NCI-H1105 (cell line): ENCODE results near the gene LMNTD2.

ENCODE experiments used
- DNase-seq: peaks from one replicate; lab custom pipeline; 2025; lab: John Stamatoyannopoulos, UW

Gene LMNTD2

GRCh38 chr11:560305-561147 lies at the start of gene LMNTD2, which contains the start of gene RASSF7:
Gene LMNTD2 (minus strand): TSS chr11:560738. CDS start chr11:560716, 22 bp downstream.
Gene RASSF7 (plus strand): TSS chr11:560970. CDS start chr11:561769, 799 bp downstream.
- peak; percentile 93 for DNase-seq

DNA sequence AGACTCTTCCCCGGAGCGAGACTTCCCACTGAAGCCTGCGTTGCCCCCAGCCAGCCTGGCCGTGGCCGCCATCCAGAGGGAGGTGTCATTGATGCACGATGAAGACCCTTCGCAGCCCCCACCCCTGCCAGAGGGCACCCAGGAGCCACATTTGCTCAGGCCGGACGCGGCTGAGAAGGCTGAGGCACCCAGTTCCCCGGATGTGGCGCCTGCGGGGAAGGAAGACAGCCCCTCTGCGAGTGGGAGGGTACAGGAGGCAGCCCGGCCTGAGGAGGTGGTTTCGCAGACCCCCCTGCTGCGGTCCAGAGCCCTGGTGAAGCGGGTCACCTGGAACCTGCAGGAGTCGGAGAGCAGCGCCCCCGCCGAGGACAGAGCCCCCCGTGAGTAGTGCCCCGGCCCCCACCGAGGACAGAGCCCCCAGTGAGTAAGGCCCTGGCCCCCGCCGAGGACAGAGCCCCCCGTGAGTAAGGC lies 48.8 kb upstream of the LMNTD2 start:
- DNase-seq: no peak

DNA sequence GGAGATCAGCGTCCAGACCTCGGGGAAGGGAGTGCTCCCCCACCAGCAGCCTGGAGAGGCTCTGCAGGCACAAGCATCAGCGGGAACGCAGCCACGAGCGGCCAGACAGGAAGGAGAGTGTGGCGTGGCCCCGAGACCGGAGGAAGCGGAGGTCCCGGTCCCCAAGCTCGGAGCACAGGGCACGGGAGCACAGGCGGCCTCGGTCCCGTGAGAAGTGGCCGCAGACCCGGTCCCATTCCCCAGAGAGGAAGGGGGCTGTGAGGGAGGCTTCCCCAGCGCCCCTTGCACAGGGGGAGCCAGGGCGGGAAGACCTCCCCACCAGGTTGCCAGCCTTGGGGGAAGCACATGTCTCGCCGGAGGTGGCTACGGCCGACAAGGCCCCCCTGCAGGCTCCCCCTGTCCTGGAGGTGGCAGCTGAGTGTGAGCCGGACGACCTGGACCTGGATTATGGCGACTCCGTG lies 48.3 kb upstream of the LMNTD2 start:
- DNase-seq: no peak

GRCh38 chr11:607971-608659 lies 47.6 kb upstream of the LMNTD2 start:
- DNase-seq: no peak

- no peak for DNase-seq
Measured at GRCh38 chr11:607020-607780, 46.7 kb upstream of the LMNTD2 start.

DNA sequence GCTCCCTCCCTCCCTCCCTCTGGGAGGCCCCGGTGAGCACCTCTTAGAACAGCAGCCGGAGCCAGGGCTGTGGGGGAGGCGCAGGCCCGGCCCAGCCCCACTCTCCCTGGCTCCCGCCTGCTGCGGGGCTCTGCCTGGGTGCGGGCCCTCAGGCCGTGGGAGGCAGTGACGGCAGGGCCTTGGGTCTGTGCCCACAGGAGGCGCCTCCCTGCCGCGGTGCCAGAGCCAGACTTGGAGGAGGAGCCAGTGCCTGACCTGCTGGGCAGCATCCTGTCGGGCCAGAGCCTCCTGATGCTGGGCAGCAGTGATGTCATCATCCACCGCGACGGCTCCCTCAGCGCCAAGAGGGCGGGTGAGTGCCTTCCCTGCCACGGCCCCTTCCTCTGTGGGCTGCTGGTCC lies 45.7 kb upstream of the LMNTD2 start:
- no peak for DNase-seq

- no peak for DNase-seq
Measured at GRCh38 chr11:605286-606129, 45.0 kb upstream of the LMNTD2 start.

DNA sequence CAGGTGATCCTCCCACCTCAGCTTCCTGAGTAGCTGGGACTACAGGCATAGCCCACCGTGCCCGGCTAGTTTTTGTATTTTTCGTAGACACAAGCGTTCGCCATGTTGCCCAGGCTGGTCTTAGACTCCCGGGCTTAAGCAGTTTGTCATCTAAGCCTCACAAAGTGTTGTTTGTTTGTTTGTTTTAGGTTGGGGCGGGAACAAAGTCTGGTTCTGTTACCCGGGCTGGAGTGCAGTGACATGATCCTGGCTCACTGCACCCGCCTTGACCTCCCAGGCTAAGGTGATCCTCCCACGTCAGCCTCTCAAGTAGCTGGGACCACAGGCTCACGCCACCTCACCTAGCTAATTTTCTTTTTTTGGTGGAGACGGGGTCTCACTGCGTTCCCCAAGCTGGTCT lies 42.6 kb upstream of the LMNTD2 start:
- no peak for DNase-seq

DNA sequence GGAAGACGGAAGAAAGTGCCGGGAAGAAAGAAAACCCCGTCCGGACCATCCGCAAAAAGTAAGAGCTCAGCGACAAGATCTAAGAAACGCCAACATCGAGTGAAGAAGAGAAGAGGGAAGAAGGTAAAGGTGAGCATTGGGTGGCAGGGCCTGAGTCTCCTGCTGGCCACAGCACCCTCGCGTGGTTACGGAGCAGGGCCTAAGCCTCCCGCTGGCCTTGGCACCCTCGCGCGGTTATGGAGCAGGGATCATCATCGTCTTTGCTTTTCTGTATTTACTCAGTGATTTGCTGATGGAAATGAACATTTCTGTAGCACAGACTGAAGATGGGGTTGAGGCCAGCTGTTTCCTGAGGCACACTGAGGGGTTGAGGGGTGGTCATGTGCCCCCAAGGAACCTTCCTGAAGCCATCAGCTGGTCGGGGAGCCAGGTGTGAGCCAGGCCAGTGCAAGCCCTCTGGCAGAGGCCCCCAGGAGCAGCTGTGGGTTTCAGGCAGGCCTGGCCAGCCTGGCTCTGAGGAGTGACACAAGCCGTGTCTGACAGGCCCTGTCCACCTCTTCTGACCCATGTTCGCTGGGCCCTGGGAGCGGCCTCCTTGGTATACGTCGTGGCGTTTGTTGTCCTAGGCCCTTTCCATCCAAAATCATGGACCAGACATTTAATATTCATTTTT lies 41.2 kb upstream of the LMNTD2 start:
- no peak for DNase-seq

DNA sequence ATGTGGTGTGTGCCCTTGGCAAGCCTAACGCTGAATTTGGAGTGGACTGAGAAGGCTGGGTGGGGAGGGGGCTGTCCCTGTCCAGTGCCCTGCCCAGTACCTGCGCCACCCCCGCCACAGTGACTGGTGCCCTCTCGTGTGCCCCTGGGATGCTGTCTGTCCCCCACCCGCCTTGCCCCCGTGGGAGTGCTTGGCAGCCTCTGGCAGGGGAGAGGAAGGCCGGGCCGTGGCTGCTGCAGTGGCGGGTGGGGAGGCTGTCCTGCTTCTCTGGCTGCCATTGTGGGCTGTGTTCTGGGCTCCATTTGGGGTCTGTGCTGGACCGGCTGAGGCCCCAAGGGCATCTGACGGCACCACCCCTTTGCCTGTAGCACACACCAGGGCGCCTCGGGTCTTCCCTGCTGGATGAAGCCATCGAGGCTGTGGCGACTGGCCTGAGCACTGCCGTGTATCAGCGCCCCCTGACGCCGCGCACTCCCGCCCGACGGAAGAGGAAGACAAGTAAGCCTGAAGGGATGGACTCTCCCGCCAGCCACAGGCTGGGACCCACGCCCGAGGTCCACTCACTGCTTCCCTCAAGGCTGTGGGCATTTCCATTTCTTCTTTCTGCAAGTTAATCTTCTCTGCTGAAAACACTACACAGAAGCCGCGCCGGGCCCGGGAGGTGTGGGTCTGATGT lies 37.6 kb upstream of the LMNTD2 start:
- DNase-seq: no peak

- DNase-seq: no peak
Measured at GRCh38 chr11:597166-597725, 36.7 kb upstream of the LMNTD2 start.

GRCh38 chr11:596374-596773 lies 35.8 kb upstream of the LMNTD2 start:
- no peak for DNase-seq

DNA sequence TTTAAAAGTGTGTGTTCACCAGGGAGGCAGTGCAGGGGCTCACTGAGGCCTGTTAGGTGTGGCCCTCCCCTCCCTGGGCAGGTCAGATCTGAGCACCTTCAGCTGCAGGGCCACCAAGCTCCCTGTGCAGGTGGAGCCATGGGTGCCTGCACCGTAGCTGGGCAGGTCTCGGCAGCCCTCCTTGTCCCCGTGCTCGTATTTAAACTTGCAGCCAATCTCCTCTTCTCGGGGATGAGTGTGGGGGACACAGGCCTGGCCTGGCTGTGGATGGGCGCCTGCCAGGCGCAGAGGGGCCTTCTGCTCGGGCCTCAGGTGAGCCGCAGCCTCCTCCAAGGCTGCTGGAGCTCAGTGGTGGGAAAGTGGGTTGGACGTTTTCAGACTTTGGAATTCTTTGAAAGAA lies 34.9 kb upstream of the LMNTD2 start:
- no peak for DNase-seq

DNA sequence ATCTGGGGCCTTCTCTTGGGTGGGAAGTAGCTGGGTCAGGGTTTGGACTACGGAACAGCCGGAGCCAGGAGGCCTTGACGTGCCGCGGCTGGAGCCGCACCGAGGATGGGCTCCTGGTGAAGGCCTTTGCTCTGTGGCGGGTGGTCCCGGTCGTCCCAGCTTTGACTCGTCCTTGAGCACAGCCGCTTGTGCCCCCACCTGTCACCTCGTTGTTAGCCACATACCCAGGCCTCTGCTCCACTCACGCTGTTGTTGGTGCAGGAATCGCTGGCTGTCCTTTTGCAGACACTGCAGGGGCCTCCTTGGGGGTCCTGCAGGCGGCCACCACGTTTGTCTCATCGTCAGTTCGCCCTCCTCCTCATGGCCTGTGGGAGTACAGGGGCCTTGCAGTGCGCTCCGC lies 32.8 kb upstream of the LMNTD2 start:
- no peak for DNase-seq

DNA sequence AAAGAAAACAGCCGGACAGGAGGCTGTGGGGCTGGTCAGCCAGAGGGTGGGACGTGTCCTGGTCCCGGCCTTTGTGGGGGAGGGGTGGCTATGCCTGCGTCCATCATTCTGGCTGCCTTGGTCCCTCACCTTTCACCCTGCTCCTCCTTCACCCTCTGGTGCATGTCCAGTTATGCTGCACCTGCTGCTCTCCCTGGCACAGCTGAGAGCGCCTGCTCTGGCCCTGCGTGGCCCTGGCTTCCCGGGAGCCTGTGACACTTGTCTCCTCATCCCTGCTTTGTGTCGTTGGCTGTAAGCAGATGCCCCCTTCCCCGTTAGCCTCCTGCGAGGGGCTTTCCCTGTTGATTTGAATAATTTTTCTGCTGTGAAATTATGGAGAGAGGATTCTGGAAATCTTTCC lies 32.4 kb upstream of the LMNTD2 start:
- no peak for DNase-seq

DNA sequence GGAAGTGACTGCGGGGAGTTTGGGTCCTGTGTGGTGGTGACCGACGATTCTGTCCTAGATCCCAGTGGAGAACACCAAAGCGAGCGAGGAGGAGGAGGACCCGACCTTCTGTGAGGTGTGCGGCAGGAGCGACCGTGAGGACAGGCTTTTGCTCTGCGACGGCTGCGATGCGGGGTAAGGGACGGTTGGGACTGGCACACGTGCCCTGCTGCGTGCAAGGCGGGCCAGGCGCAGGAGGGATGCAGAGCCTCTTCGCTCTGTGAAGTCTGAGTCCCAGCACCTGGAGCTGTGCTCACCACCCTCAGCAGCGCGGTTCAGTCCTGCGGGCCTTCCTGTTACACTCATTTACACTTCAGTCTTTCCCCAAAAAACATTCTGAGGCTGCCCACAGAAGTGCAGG lies 32.0 kb upstream of the LMNTD2 start:
- DNase-seq: no peak

DNA sequence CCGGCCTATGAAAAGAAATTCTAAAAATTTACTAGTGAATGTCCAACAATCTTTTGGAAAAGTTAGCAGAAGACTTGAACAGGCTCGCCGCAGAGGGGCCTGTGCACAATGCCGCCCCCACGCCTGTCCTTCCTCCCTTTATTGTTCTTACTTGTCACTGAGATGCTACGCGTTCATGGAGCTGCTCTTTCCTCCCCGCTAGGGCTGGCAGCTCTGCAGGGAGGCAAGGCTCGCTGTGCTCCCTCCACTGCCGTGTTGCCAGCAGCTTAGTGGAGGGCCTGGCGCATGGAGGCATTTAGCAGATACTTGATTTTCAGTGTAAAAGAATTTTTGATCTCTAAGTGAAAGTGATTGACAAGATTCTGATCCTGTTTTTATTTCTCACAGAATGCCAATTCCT lies 30.5 kb upstream of the LMNTD2 start:
- no peak for DNase-seq

GRCh38 chr11:589798-590197 lies 29.3 kb upstream of the LMNTD2 start:
- no peak for DNase-seq

- DNase-seq: no peak
Measured at GRCh38 chr11:587978-588380, 27.4 kb upstream of the LMNTD2 start.

- no peak for DNase-seq
Measured at GRCh38 chr11:587546-587945, 27.0 kb upstream of the LMNTD2 start.
